Measurements from ENCODE around the gene MAP7. TPM values are rescaled to one million over a fixed set of nuclear protein-coding genes. Genes with fewer than 3 reads are reported as not detected.

The MAP7 gene
- total and polyA plus RNA-seq, 4 donors, result 3.2 to 17.5 (median 8.3) TPM

- WGBS, result 78% methylated on average over 3 of the region's 3 CpGs
- TF ChIP-seq ZBTB33 (IDR thresholded peaks at IDR 0.05) (no peak), CTCF (IDR thresholded peaks at IDR 0.05; ENCODE audit: low read depth, low read length, missing input control) (no peak)
- Histone ChIP-seq H3K36me3 (ENCODE audit: control insufficient read depth in 4 of 4, insufficient read depth in 3 of 4, low read depth in 1 of 4, low read length in 3 of 4) (no peaks in the 10 kb centered on the region), H3K9ac (ENCODE audit: low read depth in 1 of 2, low read length in 2 of 2) (no peak overlapping the region), H3K27me3 (ENCODE audit: control insufficient read depth in 4 of 4, insufficient read depth in 4 of 4, low read length in 3 of 4) (no peaks in the 10 kb centered on the region), H3K4me1 (ENCODE audit: control insufficient read depth in 4 of 4, insufficient read depth in 4 of 4, low read length in 3 of 4) (peaks cover 0 to 2% (median 1%) of the 10 kb centered on the region in 4 donors), H3K4me3 (ENCODE audit: low read depth in 1 of 3, low read length in 3 of 3) (no peak overlapping the region), H3K27ac (ENCODE audit: low read depth in 1 of 2, low read length in 2 of 2) (no peak overlapping the region), H3K9me3 (ENCODE audit: control insufficient read depth in 4 of 4, low read length in 3 of 4) (no peaks in the 10 kb centered on the region)
- no peak for DNase-seq (ENCODE audit: low spot score)
Observed at GRCh38 chr6:136445063-136445462, 105.2 kb downstream of the MAP7 start.

- no peaks in the 10 kb centered on the region for H3K9me3 ChIP-seq (ENCODE audit: control insufficient read depth in 4 of 4, low read length in 3 of 4)
- no peak overlapping the region for H3K9ac ChIP-seq (ENCODE audit: low read depth in 1 of 2, low read length in 2 of 2)
- peaks cover 3 to 20% (median 10%) of the 10 kb centered on the region in 4 donors for H3K4me1 ChIP-seq (ENCODE audit: control insufficient read depth in 4 of 4, insufficient read depth in 4 of 4, low read length in 3 of 4)
- TF ChIP-seq CTCF (IDR thresholded peaks at IDR 0.05; ENCODE audit: low read depth, low read length, missing input control) (no peak), SP1 (IDR thresholded peaks at IDR 0.05) (no peak), EGR1 (IDR thresholded peaks at IDR 0.05; ENCODE audit: low read depth in 2 of 2) (no peak), GABPA (IDR thresholded peaks at IDR 0.05 in 1 of 2, conservative IDR thresholded peaks at IDR 0.05 in 1 of 2) (no peak), ZBTB33 (IDR thresholded peaks at IDR 0.05) (no peak), FOXA2 (IDR thresholded peaks at IDR 0.05) (no peak), RAD21 (IDR thresholded peaks at IDR 0.05) (no peak), HNF4A (conservative IDR thresholded peaks at IDR 0.05) (no peak), ATF3 (IDR thresholded peaks at IDR 0.05) (no peak), TAF1 (conservative IDR thresholded peaks at IDR 0.05) (no peak), NR2F2 (IDR thresholded peaks at IDR 0.05) (no peak), FOXA1 (IDR thresholded peaks at IDR 0.05) (no peak), REST (IDR thresholded peaks at IDR 0.05) (no peak), JUND (IDR thresholded peaks at IDR 0.05) (no peak), RXRA (IDR thresholded peaks at IDR 0.05) (no peak), HNF4G (IDR thresholded peaks at IDR 0.05) (no peak), MAX (IDR thresholded peaks at IDR 0.05) (no peak), YY1 (IDR thresholded peaks at IDR 0.05) (no peak)
- no peaks in the 10 kb centered on the region for H3K36me3 ChIP-seq (ENCODE audit: control insufficient read depth in 4 of 4, insufficient read depth in 3 of 4, low read depth in 1 of 4, low read length in 3 of 4)
- no peak overlapping the region for H3K4me3 ChIP-seq (ENCODE audit: low read depth in 1 of 3, low read length in 3 of 3)
- 88% methylated on average over 2 of the region's 2 CpGs for WGBS
- DNase-seq (ENCODE audit: low spot score), result no peak
- no peak overlapping the region for H3K27ac ChIP-seq (ENCODE audit: low read depth in 1 of 2, low read length in 2 of 2)
- H3K27me3 ChIP-seq (ENCODE audit: control insufficient read depth in 4 of 4, insufficient read depth in 4 of 4, low read length in 3 of 4), result no peaks in the 10 kb centered on the region
Observed at GRCh38 chr6:136440203-136440602, 110.0 kb downstream of the MAP7 start.
